Osteoblast (primary cell): Measurements from ENCODE around the gene NUDT14. TPM values are rescaled to one million over a fixed set of nuclear protein-coding genes. Genes with fewer than 3 reads are reported as not detected.

Source experiments
- DNase-seq: peaks from one replicate; pipeline ENCODE4 v3.0.0; 2011; ENCODE audit warnings: low spot score, mixed read lengths; ENCODE audit not compliant: insufficient read length; ENCODE audit errors: missing footprints
- H2AFZ ChIP-seq: 2 replicates; pipeline ENCODE4 v1.6.0; 2011; ENCODE audit warnings: mild to moderate bottlenecking, low read length
- H3K27ac ChIP-seq: 2 replicates; pipeline ENCODE4 v1.5.1; 2011; ENCODE audit warnings: mild to moderate bottlenecking, low read depth, low read length, moderate library complexity
- H3K27me3 ChIP-seq: 2 replicates; pipeline ENCODE4 v1.6.0; 2012; ENCODE audit warnings: mild to moderate bottlenecking, control low read depth, inconsistent platforms, low read length, moderate library complexity; ENCODE audit not compliant: insufficient read depth
- H3K36me3 ChIP-seq: 2 replicates; pipeline ENCODE4 v1.5.1; 2011; ENCODE audit warnings: mild to moderate bottlenecking, low read length, control low read depth, moderate library complexity; ENCODE audit not compliant: insufficient read depth
- H3K4me1 ChIP-seq: 2 replicates; pipeline ENCODE4 v1.5.1; 2011; ENCODE audit warnings: mild to moderate bottlenecking, low read length, control low read depth, moderate library complexity; ENCODE audit not compliant: insufficient read depth
- H3K4me2 ChIP-seq: 2 replicates; pipeline ENCODE4 v1.6.0; 2011; ENCODE audit warnings: mild to moderate bottlenecking, low read length; ENCODE audit not compliant: insufficient read depth
- H3K4me3 ChIP-seq: fragments of 200-600 bp; sonication (generic); 3 replicates; pipeline ENCODE4 v1.5.1; 2012; ENCODE audit warnings: mild to moderate bottlenecking, low read length, inconsistent platforms; ENCODE audit not compliant: insufficient read depth
- H3K79me2 ChIP-seq: 2 replicates; pipeline ENCODE4 v1.6.0; 2012; ENCODE audit warnings: mild to moderate bottlenecking, low read length, control low read depth, inconsistent platforms; ENCODE audit not compliant: insufficient read depth
- H3K9me3 ChIP-seq: 2 replicates; pipeline ENCODE4 v1.5.1; 2011; ENCODE audit warnings: low read depth, low read length, control low read depth
- H4K20me1 ChIP-seq: 2 replicates; pipeline ENCODE4 v1.6.0; 2012; ENCODE audit warnings: mild to moderate bottlenecking, low read length, control low read depth; ENCODE audit not compliant: insufficient read depth
- CTCF ChIP-seq: IDR thresholded peaks from 2 replicates; pipeline ENCODE4 v1.5.1; 2011; ENCODE audit warnings: mild to moderate bottlenecking, low read depth, low read length, moderate library complexity; ENCODE audit errors: extremely low read depth
- total RNA-seq: library from RNA; depleted of rRNA; stranded (reverse); fragments of >200 nt; gene quantifications from 2 replicates; pipeline ENCODE4 v1.2.3, GENCODE V29; 2012

NUDT14 gene
- total RNA-seq, 1 donor = 15.9 TPM

- TF ChIP-seq CTCF = no peak
- Histone ChIP-seq H3K4me1 (no peaks in the 10 kb centered on the region), H4K20me1 (peaks cover 12% of the 10 kb centered on the region), H3K36me3 (no peaks in the 10 kb centered on the region), H3K4me3 (no peak overlapping the region), H3K9me3 (no peaks in the 10 kb centered on the region), H3K79me2 (no peaks in the 10 kb centered on the region), H2AFZ (no peak overlapping the region), H3K4me2 (no peak overlapping the region), H3K27me3 (no peaks in the 10 kb centered on the region), H3K27ac (no peak overlapping the region)
- DNase-seq = no peak
Measured at GRCh38 chr14:105211086-105211757, 30.1 kb upstream of the NUDT14 start.

GRCh38 chr14:105210266-105211025, 29.3 kb upstream of the NUDT14 start:
- Histone ChIP-seq H3K4me2 (no peak overlapping the region), H3K36me3 (no peaks in the 10 kb centered on the region), H3K79me2 (no peaks in the 10 kb centered on the region), H3K27ac (no peak overlapping the region), H3K4me3 (no peak overlapping the region), H2AFZ (no peak overlapping the region), H4K20me1 (peaks cover 4% of the 10 kb centered on the region), H3K4me1 (no peaks in the 10 kb centered on the region), H3K9me3 (no peaks in the 10 kb centered on the region), H3K27me3 (no peaks in the 10 kb centered on the region)
- TF ChIP-seq CTCF = no peak
- no peak for DNase-seq

GRCh38 chr14:105209646-105210045, 28.5 kb upstream of the NUDT14 start:
- no peak overlapping the region for H3K4me3 ChIP-seq
- no peak overlapping the region for H2AFZ ChIP-seq
- H3K27ac ChIP-seq = no peak overlapping the region
- no peaks in the 10 kb centered on the region for H4K20me1 ChIP-seq
- no peaks in the 10 kb centered on the region for H3K27me3 ChIP-seq
- H3K36me3 ChIP-seq = no peaks in the 10 kb centered on the region
- no peak for TF ChIP-seq CTCF
- H3K4me2 ChIP-seq = no peak overlapping the region
- no peaks in the 10 kb centered on the region for H3K9me3 ChIP-seq
- DNase-seq = no peak
- no peaks in the 10 kb centered on the region for H3K79me2 ChIP-seq
- H3K4me1 ChIP-seq = peaks cover 1% of the 10 kb centered on the region

GRCh38 chr14:105209091-105209490, 28.0 kb upstream of the NUDT14 start:
- Histone ChIP-seq H3K4me3 (no peak overlapping the region), H3K36me3 (no peaks in the 10 kb centered on the region), H3K27ac (no peak overlapping the region), H3K27me3 (no peaks in the 10 kb centered on the region), H3K4me2 (no peak overlapping the region), H3K79me2 (no peaks in the 10 kb centered on the region), H3K4me1 (peaks cover 7% of the 10 kb centered on the region), H3K9me3 (no peaks in the 10 kb centered on the region), H4K20me1 (no peaks in the 10 kb centered on the region), H2AFZ (no peak overlapping the region)
- no peak for TF ChIP-seq CTCF
- DNase-seq = no peak
